T-cell (primary cell): ENCODE results near the gene PAAF1. TPM values are rescaled to one million over a fixed set of nuclear protein-coding genes. Genes with fewer than 3 reads are reported as not detected.
A peak's percentile ranks its signal among the peaks of the same experiment; 100 is the strongest.

Experiments used
- ATAC-seq, 4 experiments: fragments of 200-7000 bp in 3 of 4; fragments of 150-1000 bp in 1 of 4; cut with Tn5 transposase; replicated peaks in 1 of 4; 1 replicate in 3 of 4; 2 replicates in 1 of 4; pipeline ENCODE4 v1.10.0; 2021; ENCODE audit warnings: moderate library complexity in 3 of 4, mild to moderate bottlenecking in 2 of 4, moderate number of reproducible peaks in 1 of 4
- CTCF ChIA-PET, 2 donors: fragments of 300-600 bp; sonication (Branson Sonifier 250); formaldehyde crosslinking; loops; one replicate each; lab custom pipeline; 2022; ENCODE audit warnings: antibody characterized with exemption in 2 of 2; lab: Charles Lee
- POLR2A ChIA-PET, 2 donors: fragments of 300-600 bp; sonication (Branson Sonifier 250); formaldehyde crosslinking; loops; one replicate each; lab custom pipeline; 2022; ENCODE audit warnings: antibody characterized with exemption in 2 of 2; lab: Charles Lee
- DNase-seq, 35 experiments: peaks; one replicate each; pipeline versions ENCODE4 v3.0.0 to v3.0.0-alpha.2; 2013 to 2023
- H3K27ac ChIP-seq: one replicate; pipeline ENCODE4 v1.5.1; 2013; ENCODE audit warnings: low read length
- H3K27me3 ChIP-seq, 2 experiments: replicated peaks in 1 of 2; 1 replicate in 1 of 2; 2 replicates in 1 of 2; pipeline versions ENCODE4 v1.6.1 to v1.7.0; 2013; ENCODE audit warnings: low read length in 1 of 2, mixed read lengths in 1 of 2; ENCODE audit not compliant: control insufficient read depth in 2 of 2, insufficient read depth in 2 of 2; ENCODE audit errors: extremely low read depth in 1 of 2
- H3K36me3 ChIP-seq, 2 donors: 1 replicate in 1 of 2; 2 replicates in 1 of 2; pipeline versions ENCODE4 v1.6.1 to v1.7.0; 2013; ENCODE audit warnings: low read length in 1 of 2; ENCODE audit not compliant: control insufficient read depth in 2 of 2, insufficient read depth in 1 of 2; ENCODE audit errors: extremely low read depth in 1 of 2
- H3K4me1 ChIP-seq, 2 experiments: 1 replicate in 1 of 2; 2 replicates in 1 of 2; pipeline versions ENCODE4 v1.6.1 to v1.7.0; 2013; ENCODE audit warnings: low read length in 2 of 2, mixed read lengths in 1 of 2; ENCODE audit not compliant: insufficient read depth in 2 of 2, control insufficient read depth in 1 of 2; ENCODE audit errors: extremely low read depth in 1 of 2
- H3K4me3 ChIP-seq, 2 donors: 1 replicate in 1 of 2; 2 replicates in 1 of 2; pipeline versions ENCODE4 v1.5.1 to v1.7.0; 2013; ENCODE audit warnings: mild to moderate bottlenecking in 2 of 2, low read length in 1 of 2, moderate library complexity in 1 of 2; ENCODE audit not compliant: control insufficient read depth in 1 of 2; ENCODE audit errors: extremely low read depth in 1 of 2
- H3K9me3 ChIP-seq: 2 replicates; pipeline ENCODE4 v1.7.0; 2013
- H3K27ac Mint-ChIP-seq, 2 donors: one replicate each; pipeline ENCODE4 v1.8.0; 2020 to 2021; ENCODE audit warnings: mild to moderate bottlenecking in 2 of 2, mixed read lengths in 2 of 2
- H3K27me3 Mint-ChIP-seq, 2 donors: one replicate each; pipeline ENCODE4 v1.8.0; 2021 to 2022; ENCODE audit warnings: mixed read lengths in 2 of 2
- H3K36me3 Mint-ChIP-seq: one replicate; pipeline ENCODE4 v1.8.0; 2021; ENCODE audit warnings: mixed read lengths
- H3K4me1 Mint-ChIP-seq, 3 donors: one replicate each; pipeline ENCODE4 v1.8.0; 2020 to 2022; ENCODE audit warnings: mixed read lengths in 3 of 3, mild to moderate bottlenecking in 1 of 3
- H3K4me3 Mint-ChIP-seq, 3 donors: one replicate each; pipeline ENCODE4 v1.8.0; 2020 to 2022; ENCODE audit warnings: mild to moderate bottlenecking in 3 of 3, mixed read lengths in 3 of 3, moderate library complexity in 3 of 3
- H3K9me3 Mint-ChIP-seq, 3 donors: one replicate each; pipeline ENCODE4 v1.8.0; 2020 to 2022; ENCODE audit warnings: mixed read lengths in 3 of 3
- WGBS: methylation state at CpG from one replicate; pipeline ENCODE4 v1.1.5; 2013; ENCODE audit warnings: missing lambda C conversion rate; ENCODE audit not compliant: insufficient coverage; 5-methylcytosine and 5-hydroxymethylcytosine counted together
- total RNA-seq, 35 experiments: library from RNA in 6 of 35; stranded (reverse) in 6 of 35; fragments of 120-200 nt in 1 of 35; gene quantifications; one replicate each; pipeline versions ENCODE4 v1.2.1 to v1.2.4 and lab custom pipeline; 2013 to 2026

PAAF1 gene
- total RNA-seq, 5 donors from 2014 or later (not counting 1 experiment from before 2014, with no cell fraction given) = 11.4 to 16.8 (median 14.9) TPM

DNA sequence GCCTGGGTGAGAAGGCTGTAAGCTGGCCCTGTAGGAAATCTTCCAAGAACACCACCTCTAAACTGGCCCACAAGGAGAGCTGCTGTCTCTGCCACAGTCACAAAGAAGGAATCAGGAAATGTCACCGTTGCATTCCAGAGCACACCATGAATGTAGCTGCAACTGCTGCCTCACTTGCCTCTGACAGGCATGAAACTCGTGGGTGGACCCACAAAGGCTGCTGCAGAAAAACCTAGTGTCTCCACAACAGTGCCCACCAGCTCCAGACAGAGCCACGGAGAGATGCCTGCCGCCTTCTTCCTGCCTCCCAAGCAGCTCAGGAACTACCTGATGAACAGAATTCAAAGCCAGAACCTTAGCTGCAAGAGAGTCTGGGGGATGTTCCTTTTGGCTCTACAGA lies 84.5 kb downstream of the PAAF1 start:
- peaks cover 4 to 28% of the 10 kb centered on the region in 2 experiments for H3K4me1 ChIP-seq
- POLR2A ChIA-PET = no interaction called here
- WGBS = 27% methylated on average over 4 of the region's 4 CpGs
- DNase-seq (no peak), ATAC-seq (no peak)
- H3K4me3 ChIP-seq = no peak overlapping the region
- Mint-ChIP-seq H3K9me3 (no peaks in the 10 kb centered on the region), H3K4me1 (peaks cover 15 to 27% (median 24%) of the 10 kb centered on the region in 3 donors), H3K4me3 (no peak overlapping the region), H3K36me3 (no peaks in the 10 kb centered on the region), H3K27me3 (peaks cover 5 to 9% of the 10 kb centered on the region in 2 donors), H3K27ac (no peak overlapping the region)
- no peaks in the 10 kb centered on the region for H3K9me3 ChIP-seq
- no peaks in the 10 kb centered on the region for H3K36me3 ChIP-seq
- no peak overlapping the region for H3K27ac ChIP-seq
- peaks cover 0 to 21% of the 10 kb centered on the region in 2 experiments for H3K27me3 ChIP-seq
- CTCF ChIA-PET = interaction anchor here in 1 of 2 donors (1.8 kb wide), 1 partner anchor 19 kb away, joined by 3 read pairs; no protein-coding TSS in a partner anchor

GRCh38 chr11:73962101-73962705 lies 85.4 kb downstream of the PAAF1 start:
- Mint-ChIP-seq H3K27ac (no peak overlapping the region), H3K27me3 (peaks cover 5% of the 10 kb centered on the region in 2 donors), H3K9me3 (no peaks in the 10 kb centered on the region), H3K36me3 (no peaks in the 10 kb centered on the region), H3K4me3 (no peak overlapping the region), H3K4me1 (peaks cover 15 to 27% (median 22%) of the 10 kb centered on the region in 3 donors)
- H3K27me3 ChIP-seq = peaks cover 0 to 16% of the 10 kb centered on the region in 2 experiments
- H3K27ac ChIP-seq = no peak overlapping the region
- ATAC-seq (no peak), DNase-seq (no peak)
- H3K4me1 ChIP-seq = peaks cover 4 to 37% of the 10 kb centered on the region in 2 experiments
- ChIA-PET POLR2A (no interaction called here), CTCF (interaction anchor here in 1 of 2 donors (1.8 kb wide), 1 partner anchor 18 kb away, joined by 3 read pairs; no protein-coding TSS in a partner anchor)
- no peaks in the 10 kb centered on the region for H3K9me3 ChIP-seq
- 83% methylated on average over 1 of the region's 7 CpGs for WGBS
- no peak overlapping the region for H3K4me3 ChIP-seq
- no peaks in the 10 kb centered on the region for H3K36me3 ChIP-seq

DNA sequence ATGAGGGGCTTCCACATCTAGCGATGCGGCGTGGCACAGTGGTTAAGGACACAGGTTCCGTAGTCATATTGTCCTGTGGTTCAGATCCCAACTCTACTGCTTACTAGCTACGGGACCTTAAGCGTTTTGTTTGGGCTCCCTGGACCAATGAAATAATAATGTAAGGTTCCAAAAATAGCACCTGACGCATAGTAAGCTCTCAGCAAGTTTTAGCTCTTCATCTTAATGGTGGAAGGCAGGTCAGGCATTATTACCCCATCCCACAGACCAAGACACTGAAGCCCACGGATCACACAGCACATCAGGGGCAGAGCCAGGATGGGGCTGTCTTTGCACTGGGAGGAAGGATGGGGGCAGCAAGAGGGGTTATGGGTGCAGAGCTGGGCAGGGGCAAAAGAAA lies 87.1 kb downstream of the PAAF1 start:
- Histone ChIP-seq H3K27ac (no peak overlapping the region), H3K9me3 (no peaks in the 10 kb centered on the region), H3K4me3 (no peak overlapping the region), H3K4me1 (peaks cover 18 to 50% of the 10 kb centered on the region in 2 experiments), H3K27me3 (peaks cover 0 to 3% of the 10 kb centered on the region in 2 experiments), H3K36me3 (no peaks in the 10 kb centered on the region)
- ChIA-PET CTCF (interaction anchor here (0.5 to 1.8 kb wide), 9 partner anchors 9 to 428 kb away, joined by 3 to 7 read pairs (median 4); no protein-coding TSS in a partner anchor), POLR2A (interaction anchor here in 1 of 2 donors (0.7 to 0.9 kb wide), 2 partner anchors 15 to 50 kb away, joined by 3 to 4 read pairs; no protein-coding TSS in a partner anchor)
- Mint-ChIP-seq H3K36me3 (no peaks in the 10 kb centered on the region), H3K4me3 (peak overlapping the region in 1 of 3 donors; percentile 67), H3K27ac (peak overlapping the region; percentile 62 to 82), H3K27me3 (no peaks in the 10 kb centered on the region), H3K9me3 (no peaks in the 10 kb centered on the region), H3K4me1 (peaks cover 24 to 38% (median 34%) of the 10 kb centered on the region in 3 donors)
- WGBS = 67% methylated on average over 3 of the region's 8 CpGs
- ATAC-seq (peak in 1 of 4 experiments; percentile 5), DNase-seq (no peak)

- Mint-ChIP-seq H3K36me3 (no peaks in the 10 kb centered on the region), H3K9me3 (no peaks in the 10 kb centered on the region), H3K4me3 (peak overlapping the region in 1 of 3 donors; percentile 67), H3K27me3 (no peaks in the 10 kb centered on the region), H3K27ac (peak overlapping the region in 1 of 2 donors; percentile 55), H3K4me1 (peaks cover 37 to 52% (median 48%) of the 10 kb centered on the region in 3 donors)
- H3K4me3 ChIP-seq = peak overlapping the region in 1 of 2 donors; percentile 27
- no peak for ATAC-seq
- H3K27me3 ChIP-seq = peaks cover 0 to 3% of the 10 kb centered on the region in 2 experiments
- ChIA-PET CTCF (interaction anchor here (0.8 to 1.8 kb wide), 5 partner anchors 15 to 68 kb away, joined by 3 to 7 read pairs (median 4); no protein-coding TSS in a partner anchor), POLR2A (no interaction called here)
- H3K9me3 ChIP-seq = no peaks in the 10 kb centered on the region
- H3K27ac ChIP-seq = no peak overlapping the region
- no peaks in the 10 kb centered on the region for H3K36me3 ChIP-seq
- DNase-seq = no peak
- H3K4me1 ChIP-seq = peaks cover 32 to 63% of the 10 kb centered on the region in 2 experiments
- 82% methylated on average over 5 of the region's 10 CpGs for WGBS
Measured at GRCh38 chr11:73965076-73965763, 88.4 kb downstream of the PAAF1 start.

DNA sequence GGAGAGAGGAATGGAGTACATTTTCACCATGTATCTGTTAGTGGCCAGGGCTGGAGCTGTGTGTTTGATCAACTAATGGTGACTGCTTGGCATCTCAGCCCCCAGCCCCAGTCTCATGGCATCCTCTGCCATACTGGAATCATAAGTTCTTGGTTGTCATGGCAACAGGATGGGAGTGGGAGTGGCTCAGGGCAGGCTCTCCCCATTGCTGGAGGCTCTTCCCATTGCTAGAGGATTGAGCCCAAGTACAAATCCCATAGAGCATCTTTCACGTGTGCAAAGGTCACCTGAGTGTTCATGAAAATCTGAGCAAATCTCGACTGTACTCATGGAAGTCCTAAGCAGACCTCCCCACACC lies 88.9 kb downstream of the PAAF1 start:
- CTCF ChIA-PET = no interaction called here
- no peak for ATAC-seq
- 60% methylated on average over 2 of the region's 2 CpGs for WGBS
- no peaks in the 10 kb centered on the region for H3K36me3 ChIP-seq
- Mint-ChIP-seq H3K9me3 (no peaks in the 10 kb centered on the region), H3K4me1 (peaks cover 42 to 57% (median 53%) of the 10 kb centered on the region in 3 donors), H3K27ac (peak overlapping the region; percentile 79), H3K4me3 (peak overlapping the region in 1 of 3 donors; percentile 27), H3K36me3 (no peaks in the 10 kb centered on the region), H3K27me3 (no peaks in the 10 kb centered on the region)
- no peaks in the 10 kb centered on the region for H3K9me3 ChIP-seq
- H3K4me3 ChIP-seq = no peak overlapping the region
- H3K27me3 ChIP-seq = peaks cover 0 to 3% of the 10 kb centered on the region in 2 experiments
- H3K27ac ChIP-seq = no peak overlapping the region
- POLR2A ChIA-PET = interaction anchor here in 1 of 2 donors (1.3 kb wide), 1 partner anchor 14 kb away, joined by 6 read pairs; no protein-coding TSS in a partner anchor
- no peak for DNase-seq
- peaks cover 36 to 68% of the 10 kb centered on the region in 2 experiments for H3K4me1 ChIP-seq

GRCh38 chr11:73968356-73968966 lies 91.7 kb downstream of the PAAF1 start:
- Mint-ChIP-seq H3K4me1 (peaks cover 70 to 84% (median 80%) of the 10 kb centered on the region in 3 donors), H3K9me3 (no peaks in the 10 kb centered on the region), H3K27me3 (no peaks in the 10 kb centered on the region), H3K27ac (peak overlapping the region; percentile 98 to 100), H3K4me3 (peak overlapping the region in 1 of 3 donors; percentile 89), H3K36me3 (no peaks in the 10 kb centered on the region)
- Histone ChIP-seq H3K27ac (peak overlapping the region; percentile 76), H3K4me3 (no peak overlapping the region), H3K4me1 (peaks cover 51 to 96% of the 10 kb centered on the region in 2 experiments), H3K9me3 (no peaks in the 10 kb centered on the region), H3K36me3 (peaks cover 0 to 4% of the 10 kb centered on the region in 2 donors), H3K27me3 (no peaks in the 10 kb centered on the region)
- CTCF ChIA-PET = interaction anchor here in 1 of 2 donors (4.5 kb wide), 1 partner anchor 13 kb away, joined by 15 read pairs; the partner anchor contains the start of gene UCP2
- DNase-seq (no peak), ATAC-seq (no peak)
- POLR2A ChIA-PET = interaction anchor here (0.8 to 1.6 kb wide), 2 partner anchors 11 kb away, joined by 3 to 11 read pairs; no protein-coding TSS in a partner anchor
- WGBS = 89% methylated on average over 14 of the region's 15 CpGs
